Tibial artery (tissue), 4 donors: ENCODE measurements around the gene TSHZ2.

Experiments
- DNase-seq, 2 donors: peaks; one replicate each; pipeline ENCODE4 v3.0.0-alpha.2; 2019
- H3K27ac ChIP-seq, 2 donors: fragments of 200-600 bp; sonication (generic) in 1 of 2; 1 replicate in 1 of 2; 2 replicates in 1 of 2; pipeline ENCODE4 v1.5.1; 2018 to 2019; ENCODE audit warnings: mild to moderate bottlenecking in 1 of 2
- H3K27me3 ChIP-seq, 2 donors: fragments of 200-600 bp; sonication (generic) in 1 of 2; one replicate each; pipeline versions ENCODE4 v1.5.1 to v1.6.0; 2016 to 2019
- H3K36me3 ChIP-seq, 3 donors: fragments of 200-600 bp; sonication (generic) in 2 of 3; one replicate each; pipeline ENCODE4 v1.5.1; 2016 to 2019; ENCODE audit warnings: mild to moderate bottlenecking in 2 of 3
- H3K4me1 ChIP-seq, 4 donors: fragments of 200-600 bp; sonication (generic) in 2 of 4; 1 replicate in 3 of 4; 2 replicates in 1 of 4; pipeline ENCODE4 v1.5.1; 2016 to 2019
- H3K4me3 ChIP-seq, 2 donors: fragments of 200-600 bp; sonication (generic) in 1 of 2; 1 replicate in 1 of 2; 2 replicates in 1 of 2; pipeline ENCODE4 v1.5.1; 2018 to 2019; ENCODE audit warnings: mild to moderate bottlenecking in 2 of 2
- H3K9me3 ChIP-seq, 3 donors: fragments of 200-600 bp; sonication (generic) in 1 of 3; one replicate each; pipeline ENCODE4 v1.5.1; 2016 to 2019
- CTCF ChIP-seq, 2 experiments: fragments of 200-600 bp in 1 of 2; fragments of 450-650 bp in 1 of 2; IDR thresholded peaks; one replicate each; pipeline ENCODE4 v1.5.1; 2017 to 2019; ENCODE audit warnings: antibody characterized with exemption in 2 of 2, mild to moderate bottlenecking in 1 of 2, moderate library complexity in 1 of 2
- intact Hi-C: fragments of 100-400 bp; cut with DNase I; formaldehyde crosslinking; loops from one replicate; pipeline ENCODE4 v1.15.0; 2023; ENCODE audit warnings: low total_unique reads

Gene TSHZ2

GRCh38 chr20:53092772-53093300, 120.7 kb downstream of the TSHZ2 start:
- TF ChIP-seq CTCF (IDR thresholded peaks at IDR 0.05): no peak
- no peak overlapping the region for H3K27ac ChIP-seq
- no peaks in the 10 kb centered on the region for H3K9me3 ChIP-seq
- no peaks in the 10 kb centered on the region for H3K4me1 ChIP-seq
- no peaks in the 10 kb centered on the region for H3K36me3 ChIP-seq
- H3K27me3 ChIP-seq: no peaks in the 10 kb centered on the region
- intact Hi-C loops: no loop called here
- H3K4me3 ChIP-seq: no peak overlapping the region
- DNase-seq: no peak

GRCh38 chr20:53097371-53097770, 125.2 kb downstream of the TSHZ2 start:
- no peak overlapping the region for H3K27ac ChIP-seq
- no peak for TF ChIP-seq CTCF (IDR thresholded peaks at IDR 0.05)
- no peaks in the 10 kb centered on the region for H3K9me3 ChIP-seq
- H3K4me1 ChIP-seq: no peaks in the 10 kb centered on the region
- intact Hi-C loops: no loop called here
- DNase-seq: peak in 1 of 2 donors; percentile 35
- no peaks in the 10 kb centered on the region for H3K27me3 ChIP-seq
- no peaks in the 10 kb centered on the region for H3K36me3 ChIP-seq
- no peak overlapping the region for H3K4me3 ChIP-seq

- no peak for TF ChIP-seq CTCF (IDR thresholded peaks at IDR 0.05)
- Histone ChIP-seq H3K4me3 (no peak overlapping the region), H3K9me3 (no peaks in the 10 kb centered on the region), H3K4me1 (no peaks in the 10 kb centered on the region), H3K36me3 (no peaks in the 10 kb centered on the region), H3K27me3 (no peaks in the 10 kb centered on the region), H3K27ac (no peak overlapping the region)
- DNase-seq: no peak
- intact Hi-C loops: no loop called here
Measured at GRCh38 chr20:53097791-53098190, 125.6 kb downstream of the TSHZ2 start.

GRCh38 chr20:53098621-53099020, 126.5 kb downstream of the TSHZ2 start:
- no peak for DNase-seq
- no peaks in the 10 kb centered on the region for H3K9me3 ChIP-seq
- H3K27ac ChIP-seq: no peak overlapping the region
- no peaks in the 10 kb centered on the region for H3K36me3 ChIP-seq
- no peaks in the 10 kb centered on the region for H3K27me3 ChIP-seq
- TF ChIP-seq CTCF (IDR thresholded peaks at IDR 0.05): no peak
- no peak overlapping the region for H3K4me3 ChIP-seq
- intact Hi-C loops: no loop called here
- H3K4me1 ChIP-seq: no peaks in the 10 kb centered on the region

- Histone ChIP-seq H3K4me1 (no peaks in the 10 kb centered on the region), H3K36me3 (no peaks in the 10 kb centered on the region), H3K4me3 (no peak overlapping the region), H3K27me3 (no peaks in the 10 kb centered on the region), H3K9me3 (no peaks in the 10 kb centered on the region), H3K27ac (no peak overlapping the region)
- intact Hi-C loops: no loop called here
- no peak for TF ChIP-seq CTCF (IDR thresholded peaks at IDR 0.05)
- DNase-seq: no peak
Measured at GRCh38 chr20:53099856-53100255, 127.7 kb downstream of the TSHZ2 start.

- no peak for DNase-seq
- intact Hi-C loops: no loop called here
- H3K4me3 ChIP-seq: no peak overlapping the region
- TF ChIP-seq CTCF (IDR thresholded peaks at IDR 0.05): no peak
- no peaks in the 10 kb centered on the region for H3K36me3 ChIP-seq
- H3K27ac ChIP-seq: no peak overlapping the region
- no peaks in the 10 kb centered on the region for H3K27me3 ChIP-seq
- H3K9me3 ChIP-seq: no peaks in the 10 kb centered on the region
- H3K4me1 ChIP-seq: no peaks in the 10 kb centered on the region
Measured at GRCh38 chr20:53100476-53100911, 128.3 kb downstream of the TSHZ2 start.
